ENCODE data around the gene CYP20A1. TPM values are rescaled to one million over a fixed set of nuclear protein-coding genes. Genes with fewer than 3 reads are reported as not detected.

CYP20A1 gene
- total and polyA plus RNA-seq, 9 of the 15 experiments (the other 6 are each of a cell fraction or from before 2014, with no cell fraction given), result 10.3 to 31.7 (median 12.4) TPM

- POLR2A ChIA-PET, result interaction anchor here (0.6 kb wide), 1 partner anchor 739 kb away, joined by 3 read pairs; no protein-coding TSS in a partner anchor
- no TSS peak for BruUV-seq (replicated peaks)
- CTCF ChIA-PET (ENCODE audit: low intra/inter-chr PET ratio), result interaction anchor here (1.0 kb wide), 1 partner anchor 212 kb away, joined by 4 read pairs; no protein-coding TSS in a partner anchor
- TF ChIP-seq POLR2B (IDR thresholded peaks at IDR 0.05; ENCODE audit: low read depth, partially characterized antibody) (no peak), TEAD2 (tag; IDR thresholded peaks at IDR 0.05) (no peak), ZNF511 (CRISPR knock-in tag; IDR thresholded peaks at IDR 0.05) (no peak), PRMT5 (CRISPR knock-in tag; IDR thresholded peaks at IDR 0.05) (no peak), ARID3B (CRISPR knock-in tag; IDR thresholded peaks at IDR 0.05; ENCODE audit: borderline replicate concordance) (no peak), ETS1 (conservative IDR thresholded peaks at IDR 0.05; ENCODE audit: control insufficient read depth, low read depth, low read length) (no peak), ZNF57 (CRISPR knock-in tag; IDR thresholded peaks at IDR 0.05) (no peak), XRCC3 (IDR thresholded peaks at IDR 0.05) (no peak), ZNF311 (CRISPR knock-in tag; IDR thresholded peaks at IDR 0.05) (no peak), MIER1 (IDR thresholded peaks at IDR 0.05; ENCODE audit: low read depth) (no peak), ZNF318 (IDR thresholded peaks at IDR 0.05; ENCODE audit: borderline replicate concordance in 1 of 2, low read depth in 1 of 2) (no peak)
Observed at GRCh38 chr2:203242518-203242917, 3.7 kb downstream of the CYP20A1 start.

More at GRCh38 chr2:203242518-203242917, 3.7 kb downstream of the CYP20A1 start:
- FAIRE-seq, result no peak
- 91% methylated on average over 4 of the region's 6 CpGs for WGBS (ENCODE audit: insufficient coverage, low coverage, missing lambda C conversion rate)
- no peak overlapping the region for H3K4me2 ChIP-seq (ENCODE audit: insufficient read depth, low read length)
- H2AFZ ChIP-seq (ENCODE audit: low read depth, low read length), result no peak overlapping the region
- intact Hi-C loops (cut with micrococcal nuclease) (loop anchor here (5.0 kb wide), 1 partner anchor 150 kb away; no protein-coding TSS in a partner anchor), in situ Hi-C loops (cut with MboI) (no loop called here)
- no peak overlapping the region for H3K27ac ChIP-seq (ENCODE audit: extremely low read depth, low read depth, low read length)
- H3K9me1 ChIP-seq (ENCODE audit: control insufficient read depth, insufficient read depth, low read length), result no peaks in the 10 kb centered on the region
- no peak overlapping the region for H3K4me3 ChIP-seq
- no peak for DNase-seq (ENCODE audit: extremely low read depth in 1 of 4, low spot score in 3 of 4)
- no peaks in the 10 kb centered on the region for H4K20me1 ChIP-seq (replicated peaks; ENCODE audit: control insufficient read depth, insufficient read depth, low read length)
- H3K9me3 ChIP-seq (replicated peaks; ENCODE audit: control insufficient read depth, insufficient read depth, low read depth, low read length), result no peaks in the 10 kb centered on the region
- no peak for ATAC-seq
- H3K4me1 ChIP-seq (replicated peaks in 1 of 2; ENCODE audit: control insufficient read depth in 2 of 2, insufficient read depth in 2 of 2, low read length in 2 of 2), result peaks cover 5 to 7% of the 10 kb centered on the region in 2 experiments; a peak in 3 of 5 replicates
- no peak overlapping the region for H3K9ac ChIP-seq (ENCODE audit: insufficient read depth in 1 of 2, low read depth in 2 of 2, low read length in 2 of 2)
- H3K79me2 ChIP-seq (ENCODE audit: control insufficient read depth, insufficient read depth, low read length), result peaks cover 29% of the 10 kb centered on the region
- H3K36me3 ChIP-seq (ENCODE audit: control insufficient read depth, insufficient read depth, low read length), result peaks cover 30% of the 10 kb centered on the region; the same call in 2 of the 3 replicates
- no peaks in the 10 kb centered on the region for H3K27me3 ChIP-seq (ENCODE audit: control insufficient read depth in 2 of 2, insufficient read depth in 2 of 2, low read length in 2 of 2)

Measured in K562 (cell line).